NCI-H187 treated with DMSO at 0.1 percent for 48 hours (cell line): ENCODE results near the gene NHLRC4.

ENCODE experiments used
- DNase-seq: peaks from one replicate; lab custom pipeline; 2025; lab: John Stamatoyannopoulos, UW

Gene NHLRC4, protein sequence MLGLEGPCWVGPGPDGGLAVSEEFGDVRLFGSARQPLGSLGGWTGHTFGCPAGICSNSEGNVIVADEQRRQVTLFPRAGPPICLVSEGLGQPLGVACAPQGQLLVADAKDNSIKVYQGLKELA

DNA sequence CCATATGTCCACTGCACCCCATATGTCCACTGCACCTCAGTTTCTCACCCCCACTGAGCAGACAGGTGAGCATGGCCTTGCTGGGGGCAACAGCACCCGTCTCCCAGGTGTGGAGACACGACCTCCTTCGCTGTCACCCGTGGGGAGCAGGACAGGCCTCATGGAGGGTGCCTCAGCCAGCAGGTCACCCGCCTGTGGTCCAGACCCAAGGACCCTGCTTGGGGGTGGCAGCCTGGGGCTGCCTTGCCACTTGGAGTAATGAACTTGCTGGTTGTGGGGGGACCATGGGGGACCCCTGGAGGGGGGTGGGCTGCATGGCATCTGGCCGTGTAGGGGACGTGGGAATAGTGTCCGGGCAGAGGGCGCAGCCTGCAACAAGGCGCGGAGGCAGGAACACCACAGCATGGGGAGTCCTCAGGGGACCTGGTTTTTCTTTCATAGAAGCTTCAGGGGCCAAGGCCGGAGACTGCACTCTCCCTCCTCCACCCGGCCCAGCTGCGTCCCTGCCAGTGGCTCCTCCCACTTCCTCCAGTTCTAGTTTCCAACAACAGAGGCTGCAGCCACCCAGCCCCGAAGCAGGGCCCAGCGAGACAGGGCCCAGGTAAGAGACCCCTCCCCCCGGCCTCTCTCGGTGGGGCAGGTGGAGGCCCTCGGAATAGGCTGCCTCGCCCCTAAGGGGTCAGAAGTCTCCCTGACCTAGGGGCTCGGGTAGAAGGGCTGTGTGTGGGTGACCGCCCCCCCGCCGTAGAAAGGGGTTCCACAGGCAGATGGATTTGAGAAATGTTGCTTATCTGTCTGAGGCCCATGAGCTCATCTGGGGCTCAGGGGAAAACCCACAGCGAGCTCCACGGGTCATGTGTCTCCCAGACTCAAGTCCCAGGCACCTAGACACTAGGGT, at the start of gene NHLRC4:
NHLRC4 (plus strand) TSS at position 531 of the 898 bp plus-strand sequence. CDS start 1,043 bp downstream, outside the sequence.
- no peak for DNase-seq

DNA sequence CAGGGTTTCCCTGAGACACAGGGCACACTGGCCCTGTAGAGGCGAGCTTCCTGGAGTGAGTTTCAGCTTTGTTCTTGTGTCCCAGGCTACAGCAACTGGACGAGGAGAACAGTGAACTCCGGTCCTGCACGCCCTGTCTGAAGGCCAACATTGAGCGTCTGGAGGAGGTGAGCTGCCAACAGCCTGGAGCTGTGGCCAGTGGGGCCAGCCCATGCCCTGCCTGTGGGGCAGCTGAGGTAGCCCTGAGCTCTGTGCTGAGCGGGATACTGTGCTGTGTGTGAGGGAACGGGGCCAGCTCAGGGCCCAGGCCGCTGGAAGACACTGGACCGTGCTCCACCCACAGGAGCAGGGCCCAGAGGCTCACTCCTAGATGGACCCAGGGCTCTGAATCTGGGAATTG, 47.9 kb upstream of the NHLRC4 start:
- DNase-seq, result no peak

DNA sequence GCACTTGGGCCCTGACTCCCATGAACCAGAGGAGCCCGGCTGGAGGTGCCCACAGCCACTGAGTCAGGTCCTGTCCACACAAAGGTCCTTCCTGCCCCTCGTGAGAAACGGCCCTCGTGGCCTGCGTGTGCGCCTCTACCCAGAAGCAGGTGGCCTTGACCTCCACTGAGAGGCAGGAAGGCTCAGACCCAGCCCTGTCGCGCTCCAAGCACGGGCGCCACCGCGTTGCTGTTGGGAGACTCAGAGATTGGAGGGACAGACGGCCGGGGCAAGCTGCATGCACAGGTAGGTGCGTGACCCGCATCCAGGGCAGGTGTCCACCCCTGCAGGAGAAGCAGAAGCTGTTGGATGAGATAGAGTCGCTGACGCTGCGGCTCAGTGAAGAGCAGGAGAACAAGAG, 47.4 kb upstream of the NHLRC4 start:
- no peak for DNase-seq

DNA sequence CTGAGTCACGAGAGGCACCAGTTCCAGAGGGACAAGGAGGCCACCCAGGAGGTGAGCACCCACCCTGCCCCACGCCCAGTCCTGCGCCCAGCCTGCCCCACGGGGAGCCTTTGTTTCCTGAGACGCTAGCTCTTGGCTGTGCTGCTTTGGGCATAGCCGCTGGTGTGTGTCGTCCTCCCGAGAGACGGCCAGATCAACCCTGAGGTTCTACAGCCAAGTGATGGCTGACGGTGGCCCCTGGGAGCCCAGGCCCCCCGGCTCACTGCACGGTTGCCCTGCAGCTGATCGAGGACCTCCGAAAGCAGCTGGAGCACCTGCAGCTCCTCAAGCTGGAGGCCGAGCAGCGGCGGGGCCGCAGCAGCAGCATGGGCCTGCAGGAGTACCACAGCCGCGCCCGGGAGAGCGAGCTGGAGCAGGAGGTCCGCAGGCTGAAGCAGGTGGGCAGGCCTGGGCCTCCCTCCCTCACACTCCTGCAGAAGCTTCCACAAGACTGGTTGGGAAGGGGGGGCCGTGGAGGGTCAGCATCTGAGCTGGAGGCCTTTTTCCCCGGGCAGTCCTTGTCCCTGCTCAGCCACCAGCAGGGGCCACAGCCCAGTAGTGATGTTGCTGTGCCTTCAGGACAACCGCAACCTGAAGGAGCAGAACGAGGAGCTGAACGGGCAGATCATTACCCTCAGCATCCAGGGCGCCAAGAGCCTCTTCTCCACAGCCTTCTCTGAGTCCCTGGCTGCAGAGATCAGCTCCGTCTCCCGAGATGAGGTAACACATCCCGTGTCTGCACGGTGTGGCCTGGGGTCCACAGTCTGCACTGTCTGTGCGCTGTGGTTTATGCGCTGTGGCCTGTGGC, 46.7 kb upstream of the NHLRC4 start:
- no peak for DNase-seq

DNA sequence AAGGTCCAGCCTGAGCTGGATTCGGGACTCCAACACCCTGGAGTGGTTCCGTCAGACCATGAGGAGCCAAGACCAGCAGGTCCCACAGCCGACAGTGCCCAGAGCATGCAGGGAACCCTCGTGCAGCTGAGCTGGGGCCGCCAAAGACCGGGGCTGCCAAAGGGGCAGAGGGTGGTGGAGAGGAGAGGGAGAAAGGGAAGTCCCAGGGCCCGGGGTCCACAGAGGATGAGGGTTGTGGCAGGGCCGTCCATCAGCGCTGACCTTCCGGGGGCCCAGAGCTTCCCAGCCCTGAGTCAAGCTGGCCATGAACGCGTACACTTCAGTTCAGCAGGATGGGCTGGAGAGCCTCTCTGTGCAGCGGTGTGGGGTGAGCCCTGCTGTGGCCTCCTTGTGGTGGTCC, 46.0 kb upstream of the NHLRC4 start:
- DNase-seq, result no peak

DNA sequence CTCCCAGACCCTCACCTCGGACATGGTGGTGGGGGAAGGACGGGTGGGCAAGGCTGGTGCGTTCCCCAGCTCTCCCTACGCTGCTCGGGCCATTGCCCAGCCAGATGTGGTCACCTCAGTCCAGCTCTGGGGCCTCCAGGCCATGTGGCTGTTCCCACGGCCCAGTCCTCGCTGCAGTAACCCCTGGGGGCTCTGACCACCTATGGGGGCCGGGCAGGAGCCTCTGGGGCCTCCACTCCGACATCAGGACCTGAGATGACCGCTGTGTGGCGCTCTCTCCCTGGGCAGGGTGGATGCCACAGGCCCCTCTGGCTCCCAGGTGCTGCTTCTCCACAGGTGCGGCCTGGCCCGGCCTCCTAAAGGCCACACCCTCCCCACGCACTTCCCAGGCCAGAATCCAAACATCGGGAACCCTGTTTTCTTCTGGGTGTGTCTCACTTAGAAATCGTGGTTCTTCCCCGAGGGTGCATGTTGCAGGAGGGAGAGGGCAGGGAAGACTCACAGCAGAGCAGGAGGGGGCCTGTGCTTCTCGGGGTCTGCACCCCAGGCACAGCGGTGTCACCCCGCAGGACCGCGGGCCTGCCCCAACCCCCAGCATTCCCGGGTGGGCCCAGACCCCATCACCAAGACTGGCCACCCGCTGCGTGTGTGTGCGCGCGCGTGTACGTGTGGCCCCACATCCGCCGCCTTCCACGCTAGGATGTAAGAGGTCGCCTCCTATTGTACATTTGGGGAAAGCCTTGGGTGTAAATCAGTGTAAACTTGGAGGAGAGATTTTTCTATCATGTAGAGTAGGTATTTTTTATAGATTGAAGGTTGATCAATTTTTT, 45.2 kb upstream of the NHLRC4 start:
- DNase-seq, result no peak

DNA sequence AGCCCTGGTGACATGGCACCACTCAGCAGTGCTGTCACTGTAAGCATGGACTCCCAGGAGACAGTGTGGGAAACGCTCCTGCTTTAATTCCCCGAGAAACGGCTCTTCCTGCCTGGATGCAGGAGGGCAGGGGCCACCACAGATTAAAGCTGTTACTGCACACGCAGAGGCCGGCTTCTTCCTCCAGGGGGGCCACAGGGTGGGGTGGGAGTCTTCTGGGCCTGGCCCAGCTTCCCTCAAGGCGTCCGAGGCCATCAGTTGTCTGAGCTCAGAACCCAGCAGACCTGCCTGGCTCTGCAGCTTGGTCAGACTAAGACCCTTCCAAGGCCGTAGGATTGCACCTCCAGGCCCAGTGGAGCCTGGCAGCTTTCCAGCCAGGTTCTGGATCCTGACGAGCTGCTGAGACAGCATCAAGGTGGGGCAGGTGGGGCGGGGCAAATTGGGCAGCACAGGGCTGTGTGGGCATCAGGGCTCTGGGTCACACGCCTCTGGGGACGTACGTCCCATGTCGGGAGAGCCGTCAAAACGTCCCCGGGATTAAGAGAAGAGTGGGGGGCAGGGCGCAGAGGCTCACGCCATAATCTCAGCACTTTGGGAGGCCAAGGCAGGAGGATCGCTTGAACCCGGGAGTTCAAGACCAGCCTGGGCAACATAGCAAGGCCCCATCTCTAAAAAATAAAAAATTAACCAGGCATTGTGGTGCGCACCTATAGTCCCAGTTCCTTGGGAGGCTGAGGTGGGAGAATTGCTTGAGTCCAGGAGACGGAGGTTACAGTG, 44.3 kb upstream of the NHLRC4 start:
- DNase-seq, result no peak

DNA sequence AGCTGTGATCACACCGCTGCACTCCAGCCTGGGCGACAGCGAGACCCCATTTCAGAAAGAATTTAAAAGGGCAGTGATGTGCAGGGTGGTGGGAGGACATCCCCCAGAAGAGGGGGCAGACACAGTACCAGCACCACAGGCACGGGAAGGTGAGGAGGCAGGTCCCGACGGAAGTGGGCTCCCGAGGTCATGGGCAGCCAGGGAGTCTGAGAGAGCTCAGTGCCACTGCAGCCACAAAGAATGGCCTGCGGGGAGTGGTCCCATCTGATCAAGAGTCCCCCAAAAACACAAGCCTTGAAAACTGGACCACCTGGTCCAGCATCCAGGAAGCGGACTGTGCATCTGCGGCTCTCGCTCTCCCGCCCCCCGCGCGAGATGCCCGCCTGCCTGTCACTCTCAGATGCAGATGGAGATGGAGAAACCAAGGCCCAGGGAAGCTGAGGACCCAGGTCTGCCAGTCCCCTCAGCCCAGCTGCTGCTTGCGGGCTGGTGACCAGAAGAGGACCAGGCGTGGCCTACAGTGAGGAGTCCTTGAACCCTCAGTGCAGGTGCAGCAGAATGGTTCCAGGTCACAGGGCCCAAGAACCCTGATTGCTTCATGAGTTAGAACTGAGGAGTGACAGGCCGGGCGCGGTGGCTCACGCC, 43.6 kb upstream of the NHLRC4 start:
- DNase-seq, result no peak

DNA sequence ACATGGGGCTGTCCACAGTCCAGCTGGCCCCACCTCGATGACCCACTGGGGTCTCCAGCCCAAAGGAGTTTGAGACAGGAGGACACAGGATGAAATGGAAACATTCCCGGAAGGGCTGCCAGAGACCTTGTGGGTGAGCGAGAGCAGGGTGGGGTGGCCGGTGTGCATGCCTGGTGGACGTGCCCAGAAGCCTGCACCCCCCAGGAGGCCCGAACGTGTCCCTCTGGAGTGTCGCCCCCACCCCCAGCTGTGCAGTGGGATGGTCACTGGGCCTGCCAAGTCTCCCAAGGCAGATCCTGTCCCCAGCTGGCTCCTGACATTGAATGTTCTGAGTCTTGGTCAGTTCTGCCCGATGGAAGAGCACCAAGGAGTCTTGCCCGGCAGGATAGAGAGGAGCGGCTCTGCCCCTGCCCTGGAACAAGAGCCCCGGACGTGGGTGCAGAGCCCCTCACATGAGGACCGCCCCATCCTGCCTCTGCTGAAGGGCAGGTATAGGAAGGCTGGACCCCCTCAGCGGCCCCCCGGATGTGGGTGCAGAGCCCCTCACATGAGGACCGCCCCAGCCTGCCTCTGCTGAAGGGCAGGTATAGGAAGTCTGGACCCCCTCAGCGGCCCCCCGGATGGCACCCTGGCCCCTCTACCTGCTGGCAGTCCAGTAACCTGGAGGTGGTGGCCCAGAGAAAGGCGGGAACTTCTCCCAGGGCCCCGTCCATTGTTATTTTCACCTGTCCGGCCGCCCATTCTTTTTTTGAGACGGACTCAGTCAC, 42.3 kb upstream of the NHLRC4 start:
- DNase-seq, result no peak

DNA sequence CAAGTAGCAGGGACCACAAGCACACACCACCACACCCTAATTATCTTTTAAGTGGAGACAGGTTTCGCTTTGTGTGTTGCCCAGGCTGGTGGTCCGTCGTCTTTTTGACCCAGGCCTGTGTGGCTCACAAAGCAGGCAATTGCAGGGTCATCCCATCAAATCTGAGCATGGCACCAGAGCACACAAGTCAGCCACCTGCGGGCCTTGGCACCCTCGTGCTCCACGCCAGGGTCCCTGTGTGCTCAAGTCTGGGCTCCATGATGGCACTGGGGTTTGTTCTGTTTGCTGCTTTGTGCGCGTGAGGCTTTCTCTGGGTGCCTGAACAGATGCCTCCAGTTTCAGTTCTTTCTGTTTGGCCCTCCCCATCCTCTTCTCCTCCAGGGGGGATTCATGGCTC, 41.7 kb upstream of the NHLRC4 start:
- no peak for DNase-seq

DNA sequence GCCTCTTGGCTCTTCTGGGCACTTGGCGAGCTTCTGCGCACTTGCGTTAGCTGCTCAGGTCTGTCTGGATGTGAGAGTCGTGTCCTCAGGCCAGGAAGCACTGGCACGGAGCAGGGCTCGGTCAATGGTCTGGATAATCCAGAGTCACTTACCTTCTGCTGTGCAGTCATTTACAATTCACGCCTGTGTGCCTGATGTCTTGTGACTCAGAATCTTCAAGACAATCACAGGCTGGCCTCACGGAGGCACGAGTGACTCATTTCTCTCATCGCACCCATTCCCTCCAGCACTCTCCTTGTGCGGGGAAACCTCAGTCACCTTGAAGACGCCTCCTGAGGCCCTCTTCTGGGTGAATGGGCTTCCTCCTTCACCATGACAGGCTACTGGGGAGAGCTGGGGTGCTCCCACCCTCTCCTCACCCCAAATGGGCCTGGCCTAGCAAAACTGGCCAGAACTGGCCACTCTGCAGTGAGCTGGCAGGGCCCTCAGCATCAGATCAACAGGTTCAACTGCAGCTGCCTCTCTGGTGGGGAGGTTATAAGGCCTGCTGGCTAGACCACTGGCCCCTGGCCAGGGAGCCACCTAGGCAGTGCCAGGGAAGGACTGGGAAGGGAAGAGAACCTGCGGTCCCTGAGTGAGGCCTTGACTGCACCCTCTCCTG, 41.2 kb upstream of the NHLRC4 start:
- no peak for DNase-seq

DNA sequence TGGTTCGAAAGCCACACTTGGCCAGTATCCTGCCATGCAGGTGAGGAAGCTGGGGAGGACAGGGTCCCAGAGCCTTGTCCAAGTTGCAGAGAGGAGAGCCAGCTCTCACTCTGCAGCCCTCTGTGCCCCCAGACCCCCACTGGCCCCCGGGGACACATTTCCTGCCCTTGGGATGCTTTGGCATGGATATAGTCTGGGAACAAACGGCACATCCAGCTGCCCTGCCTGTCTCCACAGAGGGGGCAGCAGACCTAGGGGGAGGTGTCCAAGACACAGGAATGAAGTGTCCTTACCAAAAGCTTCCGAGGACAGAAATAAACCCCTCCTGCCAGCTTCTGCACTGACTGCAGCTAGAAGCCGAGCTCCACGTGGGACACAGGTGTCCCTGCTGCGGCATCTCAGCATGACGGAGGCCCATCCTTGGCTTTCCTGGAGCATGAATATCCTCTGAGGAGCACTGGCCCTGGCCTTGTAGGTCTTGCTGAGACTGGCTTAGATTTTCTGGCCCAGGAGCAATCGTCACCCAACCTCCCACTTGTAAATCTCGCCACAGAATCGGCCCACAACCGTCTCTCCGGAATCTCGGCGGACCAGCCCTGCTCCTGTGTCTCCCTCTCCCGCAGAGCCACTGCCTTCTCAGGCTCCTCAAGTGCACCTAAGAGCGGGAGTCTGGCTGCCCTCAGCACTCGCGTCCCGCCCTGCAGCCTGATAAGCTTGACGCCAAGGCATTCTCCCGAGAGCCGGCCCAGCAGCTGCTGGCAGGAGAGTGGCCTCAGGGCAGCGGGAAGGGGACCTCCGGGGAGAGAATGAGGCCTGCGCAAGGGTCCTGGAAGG, 40.4 kb upstream of the NHLRC4 start:
- no peak for DNase-seq

DNA sequence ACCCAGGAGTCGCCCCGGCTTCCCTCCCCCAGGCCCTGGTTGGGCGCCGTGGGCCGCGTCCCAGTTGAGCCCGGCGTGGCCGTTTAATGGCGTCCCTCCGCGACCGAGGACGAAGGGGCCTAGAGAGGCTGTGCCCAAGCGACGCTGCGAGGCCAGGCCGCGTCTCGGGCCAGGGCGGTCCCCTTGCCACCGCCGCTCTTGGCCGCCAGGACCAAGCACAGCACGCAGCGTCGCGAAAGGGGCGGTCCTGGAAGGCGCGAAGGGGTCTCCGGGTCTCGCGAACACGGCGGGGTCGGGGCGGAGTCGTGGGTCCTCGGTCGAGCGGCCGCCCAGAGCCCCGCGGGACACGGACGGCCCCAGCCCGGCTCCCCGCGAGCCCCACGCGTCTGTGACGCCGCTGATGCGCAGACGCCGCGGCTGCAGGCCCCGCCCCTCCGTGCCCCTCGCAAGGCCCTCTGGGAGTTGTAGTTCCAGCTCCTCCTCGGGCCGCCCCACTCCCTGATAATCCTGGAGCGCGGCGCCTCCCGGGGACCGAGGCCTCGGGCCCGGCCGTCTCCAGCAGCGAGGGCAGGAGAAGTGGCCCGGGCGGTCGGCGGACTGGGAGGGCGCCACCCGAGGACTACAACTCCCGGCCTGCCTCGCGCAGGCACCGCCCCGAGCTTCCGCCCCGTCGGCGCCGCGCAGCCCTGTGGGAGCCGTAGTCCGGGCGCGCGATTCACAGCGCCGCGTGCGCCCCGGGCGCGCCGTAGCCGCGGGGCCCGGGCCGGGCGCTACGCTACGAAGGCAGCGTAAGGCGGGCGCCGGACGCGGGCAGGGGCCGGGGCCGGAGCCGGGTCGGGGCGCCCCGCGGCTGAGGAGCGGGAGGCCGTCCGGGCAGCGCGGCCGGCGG, 39.5 kb upstream of the NHLRC4 start, which contains the start of gene CAPN15:
CAPN15 (plus strand) TSS at position 698 of the 889 bp plus-strand sequence. CDS start 19,127 bp downstream, outside the sequence.
- DNase-seq, result peak; percentile 67

DNA sequence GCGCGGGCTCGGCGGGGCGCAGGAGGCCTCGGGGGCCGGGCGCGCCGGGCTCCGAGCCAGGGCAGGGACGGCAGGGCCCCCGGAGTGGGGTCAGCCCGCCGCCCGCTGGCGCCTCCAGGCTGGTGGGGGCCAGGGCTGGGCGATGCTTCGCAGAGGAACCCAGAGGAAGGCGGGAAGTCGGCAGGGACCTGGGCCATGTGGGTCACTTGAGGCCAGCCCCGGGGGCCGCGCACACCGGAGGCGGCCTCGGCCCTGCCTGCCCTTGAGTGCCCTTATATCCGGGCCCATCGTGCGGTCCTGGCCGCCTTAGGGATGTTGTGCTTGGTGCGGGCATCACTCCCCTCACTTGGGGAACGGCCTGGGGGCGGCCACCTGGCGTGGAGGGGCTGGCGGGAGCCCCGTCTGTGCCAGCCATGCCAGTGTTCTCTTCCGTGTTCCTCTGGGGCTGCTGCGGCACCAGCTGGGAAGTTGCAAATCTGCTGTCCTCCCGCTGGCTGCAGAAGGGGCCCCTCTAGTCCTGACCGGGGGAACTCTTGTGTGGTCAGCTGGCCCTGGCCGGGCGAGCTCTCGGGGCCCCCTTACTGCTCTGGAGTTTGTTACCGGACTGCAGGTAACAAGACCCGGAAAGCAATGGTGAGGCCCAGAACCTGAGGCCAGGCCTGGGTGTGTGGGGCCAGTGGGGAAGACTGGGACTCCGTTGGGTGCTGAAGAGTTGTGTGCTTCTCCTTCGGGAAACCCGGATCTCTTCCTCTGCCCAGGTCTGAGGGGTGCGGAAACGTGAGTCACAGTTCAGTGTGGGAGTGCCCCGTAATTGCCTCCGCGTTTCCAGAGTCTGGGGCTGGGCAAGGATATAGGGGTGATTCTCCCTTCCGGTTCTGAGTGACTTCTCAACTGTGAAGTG, 38.4 kb upstream of the NHLRC4 start:
- DNase-seq, result no peak

DNA sequence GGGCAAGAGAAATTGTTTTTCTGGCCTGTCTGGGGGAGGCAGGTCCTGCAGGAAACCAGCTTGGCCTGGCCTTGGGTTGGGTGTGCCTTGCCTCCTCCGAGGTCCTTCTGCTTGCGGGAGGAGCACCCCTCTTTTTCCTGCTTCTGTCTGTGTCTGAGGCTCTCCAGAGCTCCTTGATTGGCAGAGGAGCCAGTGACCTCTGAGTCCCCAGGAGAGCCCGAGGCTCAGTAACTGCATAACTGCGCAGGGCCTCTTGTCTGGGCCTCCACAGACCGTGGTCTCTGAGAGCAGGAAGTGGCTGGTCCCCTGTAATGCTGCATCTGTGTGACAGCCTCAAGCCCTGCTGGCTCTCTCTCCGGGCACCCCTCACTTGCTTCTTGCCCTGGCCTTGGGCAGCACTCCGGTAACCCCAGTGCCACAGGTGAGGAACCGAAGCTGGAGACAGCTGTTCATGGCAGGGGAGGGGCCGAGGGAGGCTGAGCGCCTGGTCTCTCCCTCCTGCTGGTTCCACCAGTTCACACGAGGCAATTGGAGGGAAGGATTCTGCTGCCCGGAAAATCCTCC, 37.7 kb upstream of the NHLRC4 start:
- no peak for DNase-seq
